ENCODE results near the gene RUBCNL.

RUBCNL gene

GRCh38 chr13:46297361-46297811 lies 89.7 kb downstream of the RUBCNL start:
- DNase-seq = no peak

- DNase-seq = no peak
Observed at GRCh38 chr13:46296921-46297320, 90.1 kb downstream of the RUBCNL start.

DNA sequence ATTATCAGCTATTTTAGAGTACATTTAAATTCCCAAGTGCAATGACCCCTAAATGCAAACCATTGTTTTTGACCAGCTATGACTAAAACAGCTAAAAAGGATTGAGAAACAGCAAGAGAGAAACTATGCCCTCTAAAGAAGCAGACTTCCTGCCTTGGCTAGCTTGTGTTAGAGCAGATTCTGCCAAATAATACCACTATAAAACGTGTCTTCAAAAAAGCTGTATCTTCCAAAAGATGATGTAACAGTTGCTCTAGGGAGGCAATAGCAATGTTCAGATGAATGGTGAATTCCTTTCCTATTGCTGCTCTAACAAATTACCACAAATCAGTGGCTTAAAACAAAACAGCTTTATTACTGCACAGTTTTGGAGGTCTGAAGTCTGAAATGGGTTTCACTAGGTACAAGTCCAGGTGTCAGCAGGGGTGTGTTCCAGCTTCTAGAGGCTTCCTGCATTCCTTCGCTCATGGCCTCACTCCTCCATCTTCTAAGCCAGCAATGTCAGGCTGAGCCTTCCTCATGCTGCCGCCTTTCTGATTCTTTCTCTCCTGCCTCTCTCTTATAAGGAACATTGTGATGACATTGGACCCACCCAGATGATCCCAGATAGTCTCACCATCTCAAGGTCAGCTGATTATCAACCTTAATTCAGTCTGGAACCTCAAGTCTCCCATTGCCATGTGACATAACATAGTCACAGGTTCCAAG lies 90.8 kb downstream of the RUBCNL start:
- DNase-seq = no peak

DNA sequence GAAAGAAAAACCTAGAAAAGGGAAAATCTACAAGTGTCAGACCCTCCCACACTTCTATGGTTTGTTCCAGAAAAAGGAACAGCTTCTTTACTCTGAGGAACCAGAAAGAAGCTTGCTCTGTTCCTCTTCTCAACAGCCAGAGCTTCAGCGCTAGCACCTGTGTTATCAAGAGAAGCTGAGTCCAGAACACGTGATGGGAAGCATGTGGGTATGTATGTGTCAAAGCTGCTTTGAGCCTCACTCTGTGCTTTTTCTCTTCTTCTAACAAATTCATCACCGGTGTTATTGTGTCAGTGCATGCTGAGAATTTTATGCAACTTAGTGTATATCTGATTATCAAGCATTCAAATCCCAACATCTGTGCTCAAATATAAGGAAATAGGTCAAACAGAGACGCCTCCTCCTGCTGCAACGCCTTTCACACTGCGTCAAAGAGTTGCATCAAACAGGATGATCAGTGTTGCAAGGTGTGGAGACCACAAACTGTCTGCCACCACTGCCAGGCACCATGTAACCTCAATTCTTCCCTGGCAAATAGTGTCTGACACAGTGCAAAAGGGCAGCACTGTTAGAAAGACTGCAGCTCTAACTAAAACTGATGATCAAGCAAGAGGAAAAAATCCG lies 91.4 kb downstream of the RUBCNL start:
- no peak for DNase-seq

- DNase-seq = no peak
Observed at GRCh38 chr13:46293436-46293835, 93.6 kb downstream of the RUBCNL start.
